Kidney glomerular epithelial cell (primary cell): Measurements from ENCODE around the gene KRTAP10-2.
"Not testable (repeated sequence)": the region's sequence is repeated elsewhere in the genome, so short reads cannot be mapped to it uniquely, and the experiment has no call there.

ENCODE experiments used
- DNase-seq: peaks from one replicate; lab custom pipeline; 2025; lab: John Stamatoyannopoulos, UW

Gene KRTAP10-2

GRCh38 chr21:44567481-44568171, 16.3 kb upstream of the KRTAP10-2 start:
- no peak for DNase-seq

- DNase-seq, result no peak
Observed at GRCh38 chr21:44566403-44566802, 15.1 kb upstream of the KRTAP10-2 start.

- DNase-seq, result no peak
Observed at GRCh38 chr21:44564886-44565598, 13.7 kb upstream of the KRTAP10-2 start.

- DNase-seq, result no peak
Observed at GRCh38 chr21:44564099-44564498, 12.8 kb upstream of the KRTAP10-2 start.

GRCh38 chr21:44558695-44559094, 7.4 kb upstream of the KRTAP10-2 start, which contains the start of gene KRTAP10-3:
TSS of gene KRTAP10-3 (minus strand) at chr21:44558795. CDS start at chr21:44558715, 80 bp downstream.
- DNase-seq, result no peak

- DNase-seq, result not testable (repeated sequence)
Observed at GRCh38 chr21:44558329-44558675, 7.0 kb upstream of the KRTAP10-2 start.

GRCh38 chr21:44557491-44558328, 6.4 kb upstream of the KRTAP10-2 start:
- DNase-seq, result no peak

GRCh38 chr21:44556879-44557278, 5.6 kb upstream of the KRTAP10-2 start:
- no peak for DNase-seq

GRCh38 chr21:44555200-44555875, 4.0 kb upstream of the KRTAP10-2 start:
- no peak for DNase-seq

- DNase-seq, result no peak
Observed at GRCh38 chr21:44552681-44553080, 1.4 kb upstream of the KRTAP10-2 start.

- DNase-seq, result no peak
Observed at GRCh38 chr21:44552136-44552535, 831 bp upstream of the KRTAP10-2 start.

- DNase-seq, result no peak
Observed at GRCh38 chr21:44550807-44551206, 498 bp downstream of the KRTAP10-2 start.

GRCh38 chr21:44550285-44550684, 1.0 kb downstream of the KRTAP10-2 start:
- not testable (repeated sequence) for DNase-seq

- DNase-seq, result no peak
Observed at GRCh38 chr21:44549525-44550211, 1.6 kb downstream of the KRTAP10-2 start.

GRCh38 chr21:44548922-44549321, 2.4 kb downstream of the KRTAP10-2 start:
- no peak for DNase-seq

GRCh38 chr21:44548381-44548780, 2.9 kb downstream of the KRTAP10-2 start:
- DNase-seq, result no peak

- no peak for DNase-seq
Observed at GRCh38 chr21:44547656-44548331, 3.5 kb downstream of the KRTAP10-2 start.

GRCh38 chr21:44544566-44544965, 6.7 kb downstream of the KRTAP10-2 start:
- no peak for DNase-seq

GRCh38 chr21:44542716-44543115, 8.6 kb downstream of the KRTAP10-2 start:
- no peak for DNase-seq

GRCh38 chr21:44540741-44541288, 10.5 kb downstream of the KRTAP10-2 start:
- no peak for DNase-seq
